Loucy (cell line): ENCODE data around the gene BHLHE23.
A peak's percentile ranks its signal among the peaks of the same experiment; 100 is the strongest.
"Not testable (repeated sequence)": the region's sequence is repeated elsewhere in the genome, so short reads cannot be mapped to it uniquely, and the experiment has no call there.

Source experiments
- H2AFZ ChIP-seq: fragments of 200-600 bp; sonication (generic); 2 replicates; pipeline ENCODE4 v1.6.0; 2016; ENCODE audit warnings: antibody characterized with exemption, mild to moderate bottlenecking, low read length, moderate library complexity
- H3F3A ChIP-seq: fragments of 200-600 bp; 2 replicates; pipeline ENCODE4 v1.6.0; 2016; ENCODE audit warnings: antibody characterized with exemption, low read depth, mild to moderate bottlenecking
- H3K27me3 ChIP-seq: fragments of 200-600 bp; sonication (generic); 2 replicates; pipeline ENCODE4 v1.6.1; 2014; ENCODE audit warnings: low read length, mild to moderate bottlenecking; ENCODE audit not compliant: insufficient read depth, poor library complexity, severe bottlenecking
- H3K36me3 ChIP-seq: fragments of 200-600 bp; sonication (generic); 2 replicates; pipeline ENCODE4 v1.6.1; 2016; ENCODE audit warnings: low read length; ENCODE audit not compliant: insufficient read depth
- H3K4me1 ChIP-seq: fragments of 200-600 bp; sonication (generic); 2 replicates; pipeline ENCODE4 v1.5.1; 2014; ENCODE audit warnings: low read length, mild to moderate bottlenecking; ENCODE audit not compliant: insufficient read depth, poor library complexity, severe bottlenecking
- H3K4me2 ChIP-seq: fragments of 200-600 bp; sonication (generic); 2 replicates; pipeline ENCODE4 v1.6.0; 2014; ENCODE audit warnings: antibody characterized with exemption, low read length, low read depth, mild to moderate bottlenecking; ENCODE audit not compliant: poor library complexity, severe bottlenecking
- H3K4me3 ChIP-seq: fragments of 200-600 bp; sonication (generic); 2 replicates; pipeline ENCODE4 v1.5.1; 2014; ENCODE audit warnings: low read length, mild to moderate bottlenecking, mixed read lengths; ENCODE audit not compliant: poor library complexity, severe bottlenecking
- H3K79me2 ChIP-seq: fragments of 200-600 bp; sonication (generic); 2 replicates; pipeline ENCODE4 v1.6.1; 2014; ENCODE audit warnings: low read length; ENCODE audit not compliant: insufficient read depth
- H3K9ac ChIP-seq: fragments of 200-600 bp; sonication (generic); 2 replicates; pipeline ENCODE4 v1.6.0; 2014; ENCODE audit warnings: mild to moderate bottlenecking, low read depth, low read length, moderate library complexity; ENCODE audit not compliant: poor library complexity, severe bottlenecking
- H3K9me2 ChIP-seq: fragments of 200-600 bp; sonication (generic); replicated peaks from 2 replicates; pipeline ENCODE4 v1.6.1; 2016; ENCODE audit warnings: low read depth, low read length, mixed read lengths
- H3K9me3 ChIP-seq: fragments of 200-600 bp; sonication (generic); 2 replicates; pipeline ENCODE4 v1.6.1; 2014; ENCODE audit warnings: mild to moderate bottlenecking, antibody characterized with exemption, low read length, low read depth; ENCODE audit not compliant: insufficient read depth
- H4K20me1 ChIP-seq: fragments of 200-600 bp; sonication (generic); 2 replicates; pipeline ENCODE4 v1.6.0; 2014; ENCODE audit warnings: antibody characterized with exemption, low read length, mild to moderate bottlenecking; ENCODE audit not compliant: insufficient read depth, poor library complexity, severe bottlenecking
- EZH2phosphoT487 ChIP-seq: fragments of 200-600 bp; IDR thresholded peaks from 2 replicates; pipeline ENCODE4 v1.6.1; 2018; ENCODE audit warnings: antibody characterized with exemption, mild to moderate bottlenecking, moderate library complexity, borderline replicate concordance
- TF ChIP-seq, protein P1 (sequence below): fragments of 200-600 bp; sonication (generic); conservative IDR thresholded peaks from 2 replicates; pipeline ENCODE4 v1.5.1; 2014; ENCODE audit warnings: mild to moderate bottlenecking, antibody characterized with exemption, low read length

BHLHE23 gene

DNA sequence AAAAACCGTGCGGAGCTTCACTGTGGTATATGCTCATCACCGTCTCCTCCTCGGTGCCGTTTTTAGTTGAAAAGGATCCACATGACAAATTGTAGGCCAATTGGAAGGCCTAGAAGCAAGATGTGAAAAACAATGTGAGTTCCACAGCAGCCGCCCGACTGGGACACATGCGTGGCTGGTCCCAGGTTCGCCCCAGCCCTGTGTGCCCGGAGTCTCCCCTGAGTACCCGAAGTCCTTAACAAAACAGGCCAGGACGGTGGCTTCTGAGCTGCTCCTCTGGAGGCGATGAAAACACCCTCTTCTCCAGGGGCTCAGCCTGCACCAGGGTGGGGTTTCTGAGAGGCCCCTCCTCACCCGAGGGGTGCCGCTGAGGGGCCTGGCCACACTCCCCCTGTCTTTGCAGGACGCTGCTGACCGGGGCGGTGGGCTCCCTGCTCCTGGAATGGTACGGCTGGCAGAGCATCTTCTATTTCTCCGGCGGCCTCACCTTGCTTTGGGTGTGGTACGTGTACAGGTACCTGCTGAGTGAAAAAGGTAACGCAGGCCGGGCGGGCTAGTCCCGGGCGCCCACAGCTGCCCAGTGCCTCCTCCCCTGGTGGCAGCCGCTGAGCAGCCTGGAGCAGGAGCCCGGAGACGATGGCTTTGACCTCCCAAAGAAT is 44.4 kb downstream of the BHLHE23 start:
- Histone ChIP-seq H3K4me2 (peak overlapping the region; percentile 42), H3K9ac (peak overlapping the region; percentile 44), H3K4me1 (peaks cover 36% of the 10 kb centered on the region), H3F3A (no peaks in the 10 kb centered on the region), H3K27me3 (no peaks in the 10 kb centered on the region), H2AFZ (no peak overlapping the region), H3K9me3 (no peaks in the 10 kb centered on the region), H3K9me2 (no peaks in the 10 kb centered on the region), H3K36me3 (peaks cover 19% of the 10 kb centered on the region; the same call in 1 of the 2 replicates), H3K4me3 (no peak overlapping the region), H3K79me2 (peaks cover 38% of the 10 kb centered on the region), H4K20me1 (peaks cover 2% of the 10 kb centered on the region)
- TF ChIP-seq, protein P1, sequence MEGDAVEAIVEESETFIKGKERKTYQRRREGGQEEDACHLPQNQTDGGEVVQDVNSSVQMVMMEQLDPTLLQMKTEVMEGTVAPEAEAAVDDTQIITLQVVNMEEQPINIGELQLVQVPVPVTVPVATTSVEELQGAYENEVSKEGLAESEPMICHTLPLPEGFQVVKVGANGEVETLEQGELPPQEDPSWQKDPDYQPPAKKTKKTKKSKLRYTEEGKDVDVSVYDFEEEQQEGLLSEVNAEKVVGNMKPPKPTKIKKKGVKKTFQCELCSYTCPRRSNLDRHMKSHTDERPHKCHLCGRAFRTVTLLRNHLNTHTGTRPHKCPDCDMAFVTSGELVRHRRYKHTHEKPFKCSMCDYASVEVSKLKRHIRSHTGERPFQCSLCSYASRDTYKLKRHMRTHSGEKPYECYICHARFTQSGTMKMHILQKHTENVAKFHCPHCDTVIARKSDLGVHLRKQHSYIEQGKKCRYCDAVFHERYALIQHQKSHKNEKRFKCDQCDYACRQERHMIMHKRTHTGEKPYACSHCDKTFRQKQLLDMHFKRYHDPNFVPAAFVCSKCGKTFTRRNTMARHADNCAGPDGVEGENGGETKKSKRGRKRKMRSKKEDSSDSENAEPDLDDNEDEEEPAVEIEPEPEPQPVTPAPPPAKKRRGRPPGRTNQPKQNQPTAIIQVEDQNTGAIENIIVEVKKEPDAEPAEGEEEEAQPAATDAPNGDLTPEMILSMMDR: no peak
- TF ChIP-seq EZH2phosphoT487: no peak

DNA sequence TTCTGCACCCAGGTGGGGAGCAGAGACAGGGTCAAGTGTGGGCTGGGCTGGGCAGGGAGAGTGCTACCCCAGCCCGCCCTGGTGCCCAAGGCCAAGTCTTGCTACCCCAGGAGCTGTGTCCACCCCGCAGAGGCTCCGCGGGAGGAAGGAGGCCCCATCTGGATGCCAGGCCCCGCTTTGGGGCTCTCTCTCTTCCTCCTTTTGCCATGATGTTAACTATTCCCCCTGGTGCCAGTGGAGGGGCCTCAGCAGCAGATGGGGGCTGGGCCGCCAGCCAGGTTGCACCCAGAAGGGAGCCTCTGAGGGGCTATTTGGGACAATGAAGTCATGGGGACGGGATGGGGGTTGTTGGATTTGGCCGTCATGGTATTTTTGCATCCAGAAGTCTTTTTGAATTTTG is 45.0 kb downstream of the BHLHE23 start:
- TF ChIP-seq EZH2phosphoT487: no peak
- TF ChIP-seq, protein P1: no peak

DNA sequence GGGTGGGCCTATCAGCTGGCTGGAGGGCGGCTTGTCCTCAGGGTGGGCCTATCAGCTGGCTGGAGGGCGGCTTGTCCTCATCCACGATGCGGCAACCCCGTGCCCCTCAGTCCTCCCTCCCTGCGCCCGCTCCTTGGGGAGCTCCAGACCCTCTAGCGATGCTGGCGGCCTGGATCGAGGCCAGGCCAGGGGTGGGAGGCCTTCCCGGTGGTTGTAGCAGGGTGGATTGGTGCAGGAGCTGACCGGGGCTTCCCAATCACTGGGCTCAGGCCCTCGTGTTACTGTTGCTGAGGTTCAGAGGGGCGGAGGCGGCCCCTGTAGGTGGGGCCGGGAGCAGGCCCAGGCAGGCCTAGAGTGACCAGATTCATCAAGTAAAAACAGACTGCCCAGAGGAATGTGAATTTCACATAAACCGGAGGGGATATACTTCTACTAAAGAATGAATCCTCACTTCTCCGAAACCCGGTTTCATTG is 45.4 kb downstream of the BHLHE23 start:
- Histone ChIP-seq H3K4me1 (peaks cover 37% of the 10 kb centered on the region), H3K27me3 (no peaks in the 10 kb centered on the region), H3K9me2 (no peaks in the 10 kb centered on the region), H3K4me2 (peak overlapping the region; percentile 42), H3F3A (no peaks in the 10 kb centered on the region), H3K79me2 (peaks cover 46% of the 10 kb centered on the region), H3K4me3 (peak overlapping the region; percentile 60), H3K36me3 (peaks cover 19% of the 10 kb centered on the region; the same call in 1 of the 2 replicates), H3K9me3 (no peaks in the 10 kb centered on the region), H3K9ac (peak overlapping the region; percentile 44), H4K20me1 (peaks cover 2% of the 10 kb centered on the region), H2AFZ (no peak overlapping the region)
- no peak for TF ChIP-seq EZH2phosphoT487
- TF ChIP-seq, protein P1: no peak; the same call in 1 of the 2 replicates

More for the DNA sequence above, 45.0 kb downstream of the BHLHE23 start:
- Histone ChIP-seq H4K20me1 (peaks cover 2% of the 10 kb centered on the region), H3K4me3 (peak overlapping the region; percentile 60), H3K4me2 (peak overlapping the region; percentile 42), H3K9me2 (no peaks in the 10 kb centered on the region), H3K79me2 (peaks cover 41% of the 10 kb centered on the region), H2AFZ (no peak overlapping the region), H3K4me1 (peaks cover 36% of the 10 kb centered on the region), H3K9ac (peak overlapping the region; percentile 44), H3K36me3 (peaks cover 19% of the 10 kb centered on the region; the same call in 1 of the 2 replicates), H3K27me3 (no peaks in the 10 kb centered on the region), H3K9me3 (no peaks in the 10 kb centered on the region), H3F3A (no peaks in the 10 kb centered on the region)

DNA sequence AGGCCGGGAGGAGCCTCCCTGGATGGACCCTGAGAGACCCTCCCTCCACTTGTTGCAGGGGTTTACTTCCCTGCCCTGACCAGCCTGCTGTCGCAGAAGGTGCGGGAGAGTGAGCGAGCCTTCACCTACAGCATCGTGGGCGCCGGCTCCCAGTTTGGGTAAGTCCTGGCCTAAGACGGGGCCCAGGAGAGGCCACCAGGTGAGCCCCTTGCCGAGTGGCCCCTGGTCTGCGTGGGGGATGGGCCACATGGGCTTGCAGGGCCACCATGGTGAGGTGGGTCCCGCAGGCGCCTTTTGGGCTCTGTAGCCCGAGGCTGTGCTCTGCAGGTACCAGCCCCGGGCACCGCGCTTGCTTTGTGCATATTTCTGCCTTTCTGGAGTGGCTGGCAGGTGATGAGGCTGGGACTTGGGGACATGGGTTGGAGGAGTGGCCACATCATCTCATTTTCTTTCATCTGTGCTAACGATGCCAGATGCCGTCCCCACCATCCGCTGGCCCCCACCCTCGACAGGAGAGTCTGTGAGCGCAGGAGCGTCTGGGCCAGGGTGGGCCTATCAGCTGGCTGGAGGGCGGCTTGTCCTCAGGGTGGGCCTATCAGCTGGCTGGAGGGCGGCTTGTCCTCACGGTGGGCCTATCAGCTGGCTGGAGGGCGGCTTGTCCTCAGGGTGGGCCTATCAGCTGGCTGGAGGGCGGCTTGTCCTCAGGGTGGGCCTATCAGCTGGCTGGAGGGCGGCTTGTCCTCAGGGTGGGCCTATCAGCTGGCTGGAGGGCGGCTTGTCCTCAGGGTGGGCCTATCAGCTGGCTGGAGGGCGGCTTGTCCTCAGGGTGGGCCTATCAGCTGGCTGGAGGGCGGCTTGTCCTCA is 46.1 kb downstream of the BHLHE23 start:
- not testable (repeated sequence) for H2AFZ ChIP-seq, H3K27me3 ChIP-seq, H4K20me1 ChIP-seq, H3F3A ChIP-seq, H3K9me2 ChIP-seq, H3K9me3 ChIP-seq
- Histone ChIP-seq H3K4me1 (peaks cover 44% of the 10 kb centered on the region), H3K36me3 (peaks cover 19% of the 10 kb centered on the region; the same call in 1 of the 2 replicates), H3K4me2 (peak overlapping the region; percentile 75), H3K4me3 (peak overlapping the region; percentile 67), H3K79me2 (peaks cover 52% of the 10 kb centered on the region), H3K9ac (peak overlapping the region; percentile 54)
